Glutamatergic neuron (in vitro differentiated cells): ENCODE data around the gene EIF4G3. TPM values are rescaled to one million over a fixed set of nuclear protein-coding genes. Genes with fewer than 3 reads are reported as not detected.

ENCODE experiments used
- DNase-seq: peaks from one replicate; pipeline ENCODE4 v3.0.0; 2022
- H3K27ac Mint-ChIP-seq: one replicate; pipeline ENCODE4 v1.8.0; 2020; ENCODE audit warnings: mild to moderate bottlenecking, mixed read lengths, inconsistent platforms; ENCODE audit not compliant: unreplicated experiment
- H3K27me3 Mint-ChIP-seq: one replicate; pipeline ENCODE4 v1.8.0; 2020; ENCODE audit warnings: mild to moderate bottlenecking, moderate library complexity, mixed read lengths, inconsistent platforms; ENCODE audit not compliant: unreplicated experiment
- H3K36me3 Mint-ChIP-seq: one replicate; pipeline ENCODE4 v1.8.0; 2020; ENCODE audit warnings: mild to moderate bottlenecking, mixed read lengths, inconsistent platforms; ENCODE audit not compliant: unreplicated experiment
- H3K4me1 Mint-ChIP-seq: one replicate; pipeline ENCODE4 v1.8.0; 2020; ENCODE audit warnings: mild to moderate bottlenecking, low read depth, mixed read lengths, inconsistent platforms; ENCODE audit not compliant: unreplicated experiment
- H3K4me3 Mint-ChIP-seq: one replicate; pipeline ENCODE4 v1.8.0; 2020; ENCODE audit warnings: mild to moderate bottlenecking, mixed read lengths, inconsistent platforms; ENCODE audit not compliant: unreplicated experiment
- H3K9me3 Mint-ChIP-seq: one replicate; pipeline ENCODE4 v1.8.0; 2020; ENCODE audit warnings: mild to moderate bottlenecking, moderate library complexity, mixed read lengths, inconsistent platforms; ENCODE audit not compliant: unreplicated experiment
- CTCF ChIP-seq: fragments of 200-600 bp; sonication (generic); IDR thresholded peaks from one replicate; pipeline ENCODE4 v1.5.0; 2021; ENCODE audit not compliant: partially characterized antibody, unreplicated experiment
- total RNA-seq: library from RNA; stranded (reverse); fragmentation: NEBNext Ultra II Directional; extraction: Animal tissue kit (Norgen Biotek cat#: 25700); gene quantifications from one replicate; pipeline ENCODE4 v1.2.1, GENCODE V29; 2021; ENCODE audit not compliant: unreplicated experiment

Gene EIF4G3
- total RNA-seq, 1 donor from 2014 or later, result 100 TPM

GRCh38 chr1:21045351-21045750 is 131.3 kb downstream of the EIF4G3 start:
- Mint-ChIP-seq H3K27me3 (no peaks in the 10 kb centered on the region), H3K9me3 (no peaks in the 10 kb centered on the region), H3K36me3 (no peaks in the 10 kb centered on the region), H3K27ac (no peak overlapping the region), H3K4me3 (no peak overlapping the region), H3K4me1 (peaks cover 11% of the 10 kb centered on the region)
- no peak for DNase-seq
- TF ChIP-seq CTCF, result no peak

- H3K4me1 Mint-ChIP-seq, result peaks cover 18% of the 10 kb centered on the region
- no peaks in the 10 kb centered on the region for H3K27me3 Mint-ChIP-seq
- no peak for DNase-seq
- no peak overlapping the region for H3K4me3 Mint-ChIP-seq
- no peak for TF ChIP-seq CTCF
- no peaks in the 10 kb centered on the region for H3K9me3 Mint-ChIP-seq
- no peak overlapping the region for H3K27ac Mint-ChIP-seq
- H3K36me3 Mint-ChIP-seq, result no peaks in the 10 kb centered on the region
Observed at GRCh38 chr1:21042929-21043605, 133.6 kb downstream of the EIF4G3 start.

GRCh38 chr1:21041541-21041940 is 135.2 kb downstream of the EIF4G3 start:
- H3K4me1 Mint-ChIP-seq, result peaks cover 18% of the 10 kb centered on the region
- no peak for DNase-seq
- H3K4me3 Mint-ChIP-seq, result no peak overlapping the region
- no peaks in the 10 kb centered on the region for H3K27me3 Mint-ChIP-seq
- TF ChIP-seq CTCF, result no peak
- H3K9me3 Mint-ChIP-seq, result no peaks in the 10 kb centered on the region
- H3K36me3 Mint-ChIP-seq, result no peaks in the 10 kb centered on the region
- no peak overlapping the region for H3K27ac Mint-ChIP-seq

GRCh38 chr1:21037091-21037490 is 139.6 kb downstream of the EIF4G3 start:
- no peak for TF ChIP-seq CTCF
- DNase-seq, result no peak
- H3K4me1 Mint-ChIP-seq, result peaks cover 10% of the 10 kb centered on the region
- H3K36me3 Mint-ChIP-seq, result peaks cover 4% of the 10 kb centered on the region
- no peaks in the 10 kb centered on the region for H3K27me3 Mint-ChIP-seq
- no peak overlapping the region for H3K4me3 Mint-ChIP-seq
- H3K27ac Mint-ChIP-seq, result no peak overlapping the region
- peaks cover 3% of the 10 kb centered on the region for H3K9me3 Mint-ChIP-seq

- Mint-ChIP-seq H3K4me3 (no peak overlapping the region), H3K36me3 (peaks cover 4% of the 10 kb centered on the region), H3K4me1 (peaks cover 8% of the 10 kb centered on the region), H3K9me3 (peaks cover 3% of the 10 kb centered on the region), H3K27me3 (no peaks in the 10 kb centered on the region), H3K27ac (no peak overlapping the region)
- no peak for DNase-seq
- no peak for TF ChIP-seq CTCF
Observed at GRCh38 chr1:21035794-21036193, 140.9 kb downstream of the EIF4G3 start.
